Heart left ventricle (tissue), 16 donors: Measurements from ENCODE around the gene FGD4. TPM values are rescaled to one million over a fixed set of nuclear protein-coding genes. Genes with fewer than 3 reads are reported as not detected.

Source experiments
- ATAC-seq, 4 donors: fragments of 200-7000 bp; cut with Tn5 transposase; one replicate each; pipeline ENCODE4 v1.9.1; 2020 to 2022; ENCODE audit warnings: moderate library complexity in 4 of 4, mild to moderate bottlenecking in 3 of 4, moderate number of reproducible peaks in 1 of 4
- DNase-seq, 5 donors: peaks; one replicate each; pipeline ENCODE4 v3.0.0-alpha.2; 2020
- H3K27ac ChIP-seq, 12 donors: fragments of 200-600 bp; sonication (generic) in 4 of 12; one replicate each; pipeline versions ENCODE4 v1.5.0 to v1.8.0; 2016 to 2022; ENCODE audit warnings: mild to moderate bottlenecking in 2 of 12
- H3K27me3 ChIP-seq, 9 donors: fragments of 200-600 bp; sonication (generic) in 2 of 9; one replicate each; pipeline versions ENCODE4 v1.5.1 to v1.8.0; 2016 to 2022; ENCODE audit warnings: mild to moderate bottlenecking in 3 of 9
- H3K36me3 ChIP-seq, 9 donors: fragments of 200-600 bp; sonication (generic) in 2 of 9; one replicate each; pipeline versions ENCODE4 v1.5.0 to v1.8.0; 2018 to 2022; ENCODE audit warnings: mild to moderate bottlenecking in 2 of 9
- H3K4me1 ChIP-seq, 12 donors: fragments of 200-600 bp; sonication (generic) in 4 of 12; one replicate each; pipeline versions ENCODE4 v1.5.0 to v1.8.0; 2016 to 2022; ENCODE audit warnings: mild to moderate bottlenecking in 3 of 12
- H3K4me3 ChIP-seq, 12 donors: fragments of 200-600 bp; sonication (generic) in 4 of 12; one replicate each; pipeline versions ENCODE4 v1.5.0 to v1.8.0; 2017 to 2022; ENCODE audit warnings: mild to moderate bottlenecking in 9 of 12, moderate library complexity in 4 of 12
- H3K9me3 ChIP-seq, 12 donors: fragments of 200-600 bp; sonication (generic) in 4 of 12; one replicate each; pipeline versions ENCODE4 v1.5.0 to v1.8.0; 2016 to 2022; ENCODE audit warnings: mild to moderate bottlenecking in 1 of 12
- POLR2A ChIP-seq, 2 donors: fragments of 450-650 bp; IDR thresholded peaks; one replicate each; pipeline ENCODE4 v1.6.1; 2017; ENCODE audit warnings: antibody characterized with exemption in 2 of 2, mild to moderate bottlenecking in 2 of 2, moderate library complexity in 2 of 2
- WGBS, 4 donors: extraction: QIAGEN DNeasy Blood & Tissue Kit in 2 of 4; methylation state at CpG; one replicate each; pipeline versions ENCODE4 v1.1.5 to v1.1.7; 2013 to 2018; 5-methylcytosine and 5-hydroxymethylcytosine counted together
- intact Hi-C, 10 donors: fragments of 100-400 bp; cut with DNase I; formaldehyde crosslinking; loops; one replicate each; pipeline versions ENCODE4 v1.11.1 to v1.14.2; 2022
- polyA plus RNA-seq, 2 donors: library from polyadenylated mRNA; stranded (reverse); fragments of 200-250 nt; gene quantifications; one replicate each; pipeline ENCODE4 v1.2.3, GENCODE V29; 2013
- total RNA-seq, 9 donors: library from RNA; depleted of rRNA in 2 of 9; stranded (reverse); fragments of >200 nt in 2 of 9; fragmentation: NEBNext Ultra II Directional in 3 of 9; extraction: Animal tissue kit (Norgen Biotek cat#: 25700) in 3 of 9; gene quantifications; one replicate each; pipeline versions ENCODE4 v1.1.0 to v1.2.4, GENCODE V29; 2016 to 2023
- TF ChIP-seq, protein P1 (sequence below), 12 donors: fragments of 200-600 bp; sonication (generic) in 4 of 12; IDR thresholded peaks; one replicate each; pipeline versions ENCODE4 v1.5.0 to v1.8.0; 2018 to 2022; ENCODE audit warnings: antibody characterized with exemption in 12 of 12, mild to moderate bottlenecking in 5 of 12
- donor health status: ischemic (EF 13 %, LVEDD 7.1; RV severe dilation, severe dysfunction).
- donor health status: healthy with polysubstance abuse.
- donor health status: DM: no; HTN: yes; CAD: no.
- donor health status: DM: no; HTN: no; CAD: no.
- donor health status: ischemic (EF 25% LVEDD 6.9; RV normal size, moderate dysfunction).
- donor health status: ischemic (EF 25% LVEDD 5.7; RV mildly dilated, moderate dysfunction).
- donor health status: healthy.
- donor health status: DM: yes; HTN: yes; CAD: no.
- donor health status: ischemic (EF 35%, LVEDD 5.7; RV mildly dilated, moderate dysfunction).
- donor health status: nonischemic (EF 11% LVEDD 7.7; RV severe dilation, severe dysfunction).
- donor health status: DM: yes; HTN: yes; CAD: no.
- donor health status: PGD.
- donor health status: ischemic (EF 29% LVEDD 5.4; RV normal size, mild dysfunction).
- donor health status: nonischemic (EF 23%, LVEDD 6.1; RV moderate dilation, normal function).

Gene FGD4
- total and polyA plus RNA-seq, 11 donors: 4.5 to 36.8 (median 28.2) TPM

DNA sequence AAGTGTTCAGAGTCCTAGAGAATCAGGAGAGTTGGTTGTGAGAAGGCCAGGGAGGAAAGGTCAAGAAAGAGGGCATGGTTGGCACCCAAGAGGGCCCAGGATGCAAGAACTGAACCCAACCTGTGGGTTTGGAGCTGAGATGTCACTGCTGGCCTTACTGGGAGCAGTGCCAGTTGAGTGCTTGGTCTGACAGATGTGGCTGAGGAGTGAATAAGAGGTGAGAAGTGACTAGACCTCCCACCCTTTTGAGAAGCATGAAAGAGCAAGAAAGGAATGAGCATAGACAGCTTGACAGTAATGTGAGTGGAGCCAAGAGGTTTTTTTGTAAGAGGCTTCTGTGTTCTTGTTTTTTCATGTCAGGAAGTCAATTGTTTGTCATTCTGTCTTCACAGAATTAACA is 95.3 kb downstream of the FGD4 start:
- no peaks in the 10 kb centered on the region for H3K36me3 ChIP-seq
- intact Hi-C loops: loop anchor here in 1 of 10 donors (5.0 kb wide), 1 partner anchor 32 kb away; no protein-coding TSS in a partner anchor
- H3K4me3 ChIP-seq: no peak overlapping the region
- H3K9me3 ChIP-seq: no peaks in the 10 kb centered on the region
- TF ChIP-seq, protein P1, sequence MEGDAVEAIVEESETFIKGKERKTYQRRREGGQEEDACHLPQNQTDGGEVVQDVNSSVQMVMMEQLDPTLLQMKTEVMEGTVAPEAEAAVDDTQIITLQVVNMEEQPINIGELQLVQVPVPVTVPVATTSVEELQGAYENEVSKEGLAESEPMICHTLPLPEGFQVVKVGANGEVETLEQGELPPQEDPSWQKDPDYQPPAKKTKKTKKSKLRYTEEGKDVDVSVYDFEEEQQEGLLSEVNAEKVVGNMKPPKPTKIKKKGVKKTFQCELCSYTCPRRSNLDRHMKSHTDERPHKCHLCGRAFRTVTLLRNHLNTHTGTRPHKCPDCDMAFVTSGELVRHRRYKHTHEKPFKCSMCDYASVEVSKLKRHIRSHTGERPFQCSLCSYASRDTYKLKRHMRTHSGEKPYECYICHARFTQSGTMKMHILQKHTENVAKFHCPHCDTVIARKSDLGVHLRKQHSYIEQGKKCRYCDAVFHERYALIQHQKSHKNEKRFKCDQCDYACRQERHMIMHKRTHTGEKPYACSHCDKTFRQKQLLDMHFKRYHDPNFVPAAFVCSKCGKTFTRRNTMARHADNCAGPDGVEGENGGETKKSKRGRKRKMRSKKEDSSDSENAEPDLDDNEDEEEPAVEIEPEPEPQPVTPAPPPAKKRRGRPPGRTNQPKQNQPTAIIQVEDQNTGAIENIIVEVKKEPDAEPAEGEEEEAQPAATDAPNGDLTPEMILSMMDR (IDR thresholded peaks at IDR 0.05): no peak
- no peak for TF ChIP-seq POLR2A (IDR thresholded peaks at IDR 0.05)
- ATAC-seq (no peak), DNase-seq (no peak)
- no peak overlapping the region for H3K27ac ChIP-seq
- no peaks in the 10 kb centered on the region for H3K27me3 ChIP-seq
- H3K4me1 ChIP-seq: peaks cover 0 to 64% (median 18%) of the 10 kb centered on the region in 12 donors

DNA sequence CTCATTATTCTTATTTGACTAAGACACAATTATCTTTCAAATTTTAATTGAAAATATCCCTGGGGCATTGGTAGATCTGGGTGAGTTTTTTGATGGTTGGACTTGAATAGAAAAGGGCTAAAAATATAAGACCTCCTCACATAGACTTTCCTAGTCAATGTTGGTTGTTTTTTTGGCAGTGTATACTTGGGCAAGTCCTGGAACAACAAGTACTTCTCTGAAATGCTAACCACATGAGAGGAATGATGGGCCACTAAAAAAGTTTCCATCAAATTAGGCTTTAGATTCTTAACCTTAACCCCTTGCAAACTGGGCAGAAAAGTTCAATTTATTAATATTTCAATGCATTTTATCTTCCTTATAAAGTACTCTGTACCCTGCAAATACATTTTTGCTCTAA is 97.6 kb downstream of the FGD4 start:
- peak overlapping the region in 5 of 12 donors; percentile 7 to 65 (median 24) for H3K27ac ChIP-seq
- no peaks in the 10 kb centered on the region for H3K9me3 ChIP-seq
- H3K36me3 ChIP-seq: no peaks in the 10 kb centered on the region
- TF ChIP-seq, protein P1 (IDR thresholded peaks at IDR 0.05): no peak
- TF ChIP-seq POLR2A (IDR thresholded peaks at IDR 0.05): no peak
- no peaks in the 10 kb centered on the region for H3K27me3 ChIP-seq
- peaks cover 0 to 70% (median 26%) of the 10 kb centered on the region in 12 donors for H3K4me1 ChIP-seq
- ATAC-seq: peak; percentile 30 to 41 (median 34)
- no peak for DNase-seq
- intact Hi-C loops: loop anchor here in 1 of 10 donors (5.0 kb wide), 1 partner anchor 35 kb away; no protein-coding TSS in a partner anchor
- no peak overlapping the region for H3K4me3 ChIP-seq

DNA sequence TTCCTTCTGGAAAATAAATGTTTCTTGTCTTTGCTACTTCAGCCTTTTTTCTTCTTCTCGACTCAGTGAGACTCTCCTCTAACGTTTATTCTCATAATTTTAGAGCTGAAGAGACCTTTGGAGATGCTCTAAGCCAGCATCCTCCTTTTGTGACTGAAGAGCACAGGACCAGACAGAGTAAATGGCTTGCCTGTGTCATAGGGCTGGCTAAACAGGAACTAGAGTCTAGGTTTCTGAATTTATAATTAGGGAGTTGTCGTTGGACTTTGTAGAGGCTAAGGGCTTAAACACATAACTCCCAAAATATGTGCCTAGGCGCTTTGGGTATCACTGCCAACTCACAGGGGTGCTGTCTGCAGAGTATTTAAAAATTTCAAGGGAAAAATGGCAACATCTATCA is 98.5 kb downstream of the FGD4 start:
- Histone ChIP-seq H3K4me3 (no peak overlapping the region), H3K9me3 (no peaks in the 10 kb centered on the region), H3K4me1 (peaks cover 3 to 79% (median 35%) of the 10 kb centered on the region in 12 donors), H3K27me3 (no peaks in the 10 kb centered on the region), H3K36me3 (no peaks in the 10 kb centered on the region), H3K27ac (peak overlapping the region in 9 of 12 donors; percentile 1 to 84 (median 65))
- DNase-seq (no peak), ATAC-seq (no peak)
- 60 to 68% (median 64%) methylated on average over 4 of the region's 4 CpGs for WGBS, 4 donors
- TF ChIP-seq, protein P1 (IDR thresholded peaks at IDR 0.05): no peak
- TF ChIP-seq POLR2A (IDR thresholded peaks at IDR 0.05): no peak
- intact Hi-C loops: loop anchor here in 1 of 10 donors (5.0 kb wide), 1 partner anchor 36 kb away; no protein-coding TSS in a partner anchor

DNA sequence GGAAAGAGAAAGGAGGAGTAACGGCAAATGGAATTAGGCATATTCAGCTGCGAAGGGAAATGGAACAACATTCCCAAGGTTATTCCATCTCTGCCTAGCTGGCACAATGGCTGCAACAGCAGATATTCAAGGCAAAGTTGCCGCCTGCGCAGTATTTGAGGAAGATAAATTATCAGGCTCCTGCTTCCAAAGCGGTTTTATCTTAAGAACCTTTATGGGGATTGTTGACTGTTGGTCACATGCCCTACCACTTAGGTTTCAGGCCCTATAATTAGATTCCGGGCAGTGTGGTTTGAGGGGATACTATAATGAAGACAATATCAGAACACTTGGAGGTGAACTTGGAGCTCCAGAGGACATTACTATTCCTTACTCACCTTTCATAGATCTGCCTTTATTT is 99.7 kb downstream of the FGD4 start:
- Histone ChIP-seq H3K4me1 (peaks cover 5 to 88% (median 43%) of the 10 kb centered on the region in 12 donors), H3K4me3 (peak overlapping the region in 1 of 12 donors; percentile 7), H3K27ac (peak overlapping the region in 11 of 12 donors; percentile 31 to 84 (median 66)), H3K9me3 (no peaks in the 10 kb centered on the region), H3K36me3 (no peaks in the 10 kb centered on the region), H3K27me3 (no peaks in the 10 kb centered on the region)
- TF ChIP-seq, protein P1 (IDR thresholded peaks at IDR 0.05): no peak
- TF ChIP-seq POLR2A (IDR thresholded peaks at IDR 0.05): no peak
- intact Hi-C loops: loop anchor here in 1 of 10 donors (5.0 kb wide), 1 partner anchor 37 kb away; no protein-coding TSS in a partner anchor
- 49 to 63% (median 59%) methylated on average over 6 of the region's 6 CpGs for WGBS, 4 donors
- peak in 4 of 5 donors; percentile 38 to 60 (median 43) for DNase-seq
- peak; percentile 65 to 82 (median 70) for ATAC-seq
